SK-N-MC (cell line): ENCODE results near the gene CDKN2B-AS1.
"Not testable (repeated sequence)": the region's sequence is repeated elsewhere in the genome, so short reads cannot be mapped to it uniquely, and the experiment has no call there.

ENCODE experiments used
- DNase-seq: peaks from one replicate; pipeline ENCODE4 v3.0.0-alpha.2; 2011; ENCODE audit warnings: low read depth, low spot score
- H3K27ac ChIP-seq: fragments of 200-600 bp; sonication (generic); 2 replicates; pipeline ENCODE4 v1.5.1; 2016; ENCODE audit warnings: mixed run types
- H3K36me3 ChIP-seq: fragments of 200-600 bp; sonication (generic); 2 replicates; pipeline ENCODE4 v1.6.1; 2017; ENCODE audit warnings: antibody characterized with exemption, low read length, mixed read lengths; ENCODE audit not compliant: insufficient read depth
- H3K4me3 ChIP-seq: fragments of 200-600 bp; sonication (generic); 2 replicates; pipeline ENCODE4 v1.5.1; 2016
- H3K9ac ChIP-seq: fragments of 200-600 bp; sonication (generic); 2 replicates; pipeline ENCODE4 v1.8.0; 2017; ENCODE audit warnings: mixed run types, mixed read lengths; ENCODE audit not compliant: insufficient read length
- H3K9me3 ChIP-seq: fragments of 200-600 bp; sonication (generic); 2 replicates; pipeline ENCODE4 v1.6.1; 2017; ENCODE audit warnings: low read depth, mild to moderate bottlenecking, antibody characterized with exemption, low read length, moderate library complexity, mixed read lengths
- EZH2 ChIP-seq: fragments of 200-600 bp; sonication (generic); IDR thresholded peaks from one replicate; pipeline ENCODE4 v1.6.1; 2017; ENCODE audit warnings: antibody characterized with exemption
- FOXP2 ChIP-seq: optimal IDR thresholded peaks from 2 replicates; pipeline ENCODE3; 2011; ENCODE audit warnings: mild to moderate bottlenecking, moderate library complexity; ENCODE audit not compliant: insufficient read depth; ENCODE audit errors: extremely low read length, control extremely low read depth
- POLR2AphosphoS5 ChIP-seq: IDR thresholded peaks from 2 replicates; pipeline ENCODE4 v1.6.1; 2012; ENCODE audit warnings: mild to moderate bottlenecking, low read depth, low read length, borderline replicate concordance

The CDKN2B-AS1 gene

GRCh38 chr9:22054529-22054928 is 59.9 kb downstream of the CDKN2B-AS1 start:
- no peak for TF ChIP-seq EZH2
- TF ChIP-seq FOXP2: no peak
- TF ChIP-seq POLR2AphosphoS5: no peak
- Histone ChIP-seq H3K9me3 (no peaks in the 10 kb centered on the region), H3K36me3 (peaks cover 65% of the 10 kb centered on the region), H3K9ac (no peak overlapping the region), H3K4me3 (no peak overlapping the region), H3K27ac (no peak overlapping the region)
- DNase-seq: no peak

GRCh38 chr9:22055090-22055489 is 60.5 kb downstream of the CDKN2B-AS1 start:
- peaks cover 63% of the 10 kb centered on the region for H3K36me3 ChIP-seq
- no peak overlapping the region for H3K4me3 ChIP-seq
- H3K27ac ChIP-seq: no peak overlapping the region
- TF ChIP-seq FOXP2 (no peak), POLR2AphosphoS5 (no peak), EZH2 (no peak)
- H3K9me3 ChIP-seq: no peaks in the 10 kb centered on the region
- DNase-seq: no peak
- H3K9ac ChIP-seq: no peak overlapping the region

GRCh38 chr9:22056402-22056801 is 61.8 kb downstream of the CDKN2B-AS1 start:
- no peak overlapping the region for H3K4me3 ChIP-seq
- no peak overlapping the region for H3K27ac ChIP-seq
- no peak overlapping the region for H3K9ac ChIP-seq
- no peak for DNase-seq
- no peaks in the 10 kb centered on the region for H3K9me3 ChIP-seq
- TF ChIP-seq POLR2AphosphoS5 (no peak), FOXP2 (no peak), EZH2 (no peak)
- peaks cover 49% of the 10 kb centered on the region for H3K36me3 ChIP-seq

- H3K9ac ChIP-seq, H3K9me3 ChIP-seq, DNase-seq, H3K27ac ChIP-seq, H3K4me3 ChIP-seq: not testable (repeated sequence)
- H3K36me3 ChIP-seq: peaks cover 38% of the 10 kb centered on the region
Observed at GRCh38 chr9:22057972-22058371, 63.4 kb downstream of the CDKN2B-AS1 start.

- H3K4me3 ChIP-seq: no peak overlapping the region
- no peaks in the 10 kb centered on the region for H3K9me3 ChIP-seq
- peaks cover 18% of the 10 kb centered on the region for H3K36me3 ChIP-seq
- TF ChIP-seq EZH2 (no peak), FOXP2 (no peak)
- no peak overlapping the region for H3K27ac ChIP-seq
- no peak for DNase-seq
- no peak overlapping the region for H3K9ac ChIP-seq
Observed at GRCh38 chr9:22060831-22061383, 66.3 kb downstream of the CDKN2B-AS1 start.

GRCh38 chr9:22064957-22065356 is 70.4 kb downstream of the CDKN2B-AS1 start:
- Histone ChIP-seq H3K9ac (no peak overlapping the region), H3K27ac (no peak overlapping the region), H3K9me3 (no peaks in the 10 kb centered on the region), H3K36me3 (no peaks in the 10 kb centered on the region; the same call in 1 of the 2 replicates), H3K4me3 (no peak overlapping the region)
- DNase-seq: no peak
- TF ChIP-seq EZH2 (no peak), FOXP2 (no peak), POLR2AphosphoS5 (no peak)

GRCh38 chr9:22065431-22066200 is 71.0 kb downstream of the CDKN2B-AS1 start:
- no peak overlapping the region for H3K27ac ChIP-seq
- no peak overlapping the region for H3K9ac ChIP-seq
- no peak overlapping the region for H3K4me3 ChIP-seq
- H3K9me3 ChIP-seq: no peaks in the 10 kb centered on the region
- TF ChIP-seq POLR2AphosphoS5: no peak
- no peak for TF ChIP-seq EZH2
- no peak for TF ChIP-seq FOXP2
- H3K36me3 ChIP-seq: no peaks in the 10 kb centered on the region; the same call in 1 of the 2 replicates
- no peak for DNase-seq

- H3K9me3 ChIP-seq: no peaks in the 10 kb centered on the region
Observed at GRCh38 chr9:22067196-22067595, 72.6 kb downstream of the CDKN2B-AS1 start.

GRCh38 chr9:22068369-22068768 is 73.8 kb downstream of the CDKN2B-AS1 start:
- Histone ChIP-seq H3K9ac (no peak overlapping the region), H3K4me3 (no peak overlapping the region), H3K9me3 (no peaks in the 10 kb centered on the region), H3K36me3 (no peaks in the 10 kb centered on the region; the same call in 1 of the 2 replicates), H3K27ac (no peak overlapping the region)
- TF ChIP-seq POLR2AphosphoS5 (no peak), EZH2 (no peak), FOXP2 (no peak)
- DNase-seq: no peak

More at GRCh38 chr9:22067196-22067595, 72.6 kb downstream of the CDKN2B-AS1 start:
- H3K27ac ChIP-seq: no peak overlapping the region
- H3K36me3 ChIP-seq: no peaks in the 10 kb centered on the region; the same call in 1 of the 2 replicates
- no peak overlapping the region for H3K4me3 ChIP-seq
- no peak overlapping the region for H3K9ac ChIP-seq
- TF ChIP-seq FOXP2 (no peak), POLR2AphosphoS5 (no peak)
- no peak for DNase-seq
